ENCODE measurements around the gene PRKG1. TPM values are rescaled to one million over a fixed set of nuclear protein-coding genes. Genes with fewer than 3 reads are reported as not detected.

PRKG1 gene
- total RNA-seq, 1 experiment from 2014 or later = 10.4 TPM

- H3K23me2 ChIP-seq (ENCODE audit: insufficient read length, low read depth, low read length, poor library complexity, severe bottlenecking) = no peaks in the 10 kb centered on the region
Measured at GRCh38 chr10:52257692-52258075, 1183.4 kb downstream of the PRKG1 start.

More at GRCh38 chr10:52257692-52258075, 1183.4 kb downstream of the PRKG1 start:
- H3K9ac ChIP-seq (ENCODE audit: extremely low read depth, insufficient read length, low read length) = no peak overlapping the region
- Mint-ChIP-seq H3K27ac (no peak overlapping the region), H3K9me3 (no peaks in the 10 kb centered on the region), H3K4me3 (no peak overlapping the region), H3K4me1 (peaks cover 6 to 8% of the 10 kb centered on the region in 2 experiments), H3K36me3 (ENCODE audit: insufficient read depth in 1 of 3, low read depth in 3 of 3) (no peaks in the 10 kb centered on the region), H3K27me3 (ENCODE audit: low read depth) (no peaks in the 10 kb centered on the region)
- H2BK20ac ChIP-seq (ENCODE audit: low read depth, low read length, poor library complexity, severe bottlenecking) = no peak overlapping the region
- no peak for DNase-seq
- no peak overlapping the region for H2AFZ ChIP-seq (ENCODE audit: low read length)
- H3K4me2 ChIP-seq (ENCODE audit: insufficient read depth, insufficient read length, low read length) = no peak overlapping the region
- no CpG with 5 or more reads among the region's 1 CpG for WGBS (ENCODE audit: extremely low coverage, insufficient read length, low lambda C conversion rate)
- H3K27ac ChIP-seq (ENCODE audit: insufficient read length, low read depth, low read length) = no peak overlapping the region
- no peak overlapping the region for H2BK15ac ChIP-seq (ENCODE audit: low read depth, low read length)
- peaks cover 3% of the 10 kb centered on the region; the same call in 1 of the 2 replicates for H3K4me1 ChIP-seq (ENCODE audit: insufficient read depth, low read length)
- no peak overlapping the region for H4K91ac ChIP-seq (ENCODE audit: insufficient read length, low read depth, low read length)
- H3K18ac ChIP-seq (ENCODE audit: insufficient read length, low read depth, low read length) = no peak overlapping the region
- H4K5ac ChIP-seq (ENCODE audit: insufficient read length, low read depth, low read length) = no peak overlapping the region
- TF ChIP-seq, protein P1, sequence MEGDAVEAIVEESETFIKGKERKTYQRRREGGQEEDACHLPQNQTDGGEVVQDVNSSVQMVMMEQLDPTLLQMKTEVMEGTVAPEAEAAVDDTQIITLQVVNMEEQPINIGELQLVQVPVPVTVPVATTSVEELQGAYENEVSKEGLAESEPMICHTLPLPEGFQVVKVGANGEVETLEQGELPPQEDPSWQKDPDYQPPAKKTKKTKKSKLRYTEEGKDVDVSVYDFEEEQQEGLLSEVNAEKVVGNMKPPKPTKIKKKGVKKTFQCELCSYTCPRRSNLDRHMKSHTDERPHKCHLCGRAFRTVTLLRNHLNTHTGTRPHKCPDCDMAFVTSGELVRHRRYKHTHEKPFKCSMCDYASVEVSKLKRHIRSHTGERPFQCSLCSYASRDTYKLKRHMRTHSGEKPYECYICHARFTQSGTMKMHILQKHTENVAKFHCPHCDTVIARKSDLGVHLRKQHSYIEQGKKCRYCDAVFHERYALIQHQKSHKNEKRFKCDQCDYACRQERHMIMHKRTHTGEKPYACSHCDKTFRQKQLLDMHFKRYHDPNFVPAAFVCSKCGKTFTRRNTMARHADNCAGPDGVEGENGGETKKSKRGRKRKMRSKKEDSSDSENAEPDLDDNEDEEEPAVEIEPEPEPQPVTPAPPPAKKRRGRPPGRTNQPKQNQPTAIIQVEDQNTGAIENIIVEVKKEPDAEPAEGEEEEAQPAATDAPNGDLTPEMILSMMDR (conservative IDR thresholded peaks at IDR 0.05) = no peak
- no peak overlapping the region for H3K23ac ChIP-seq (ENCODE audit: insufficient read length, low read depth, low read length)
- no peak overlapping the region for H3K14ac ChIP-seq (ENCODE audit: insufficient read depth, low read length)
- no peaks in the 10 kb centered on the region for H3K9me3 ChIP-seq (ENCODE audit: control insufficient read depth, low read depth, low read length)
- H3K79me1 ChIP-seq (ENCODE audit: insufficient read depth, low read depth, low read length, poor library complexity, severe bottlenecking) = no peaks in the 10 kb centered on the region
- H2BK120ac ChIP-seq (ENCODE audit: low read depth, low read length, poor library complexity, severe bottlenecking) = no peak overlapping the region
- no peak overlapping the region for H2AK5ac ChIP-seq (ENCODE audit: insufficient read length, low read length)
- H3K56ac ChIP-seq (ENCODE audit: insufficient read length, low read depth, low read length) = no peak overlapping the region
- H3K27me3 ChIP-seq (ENCODE audit: insufficient read depth, low read length) = no peaks in the 10 kb centered on the region
- H3T11ph ChIP-seq (ENCODE audit: low read length) = no peak overlapping the region
- H4K8ac ChIP-seq (replicated peaks; ENCODE audit: insufficient read length, low read depth, low read length) = no peak overlapping the region
- H2BK5ac ChIP-seq (ENCODE audit: insufficient read length, low read length) = no peak overlapping the region
- H3K4ac ChIP-seq (ENCODE audit: low read depth, low read length) = no peak overlapping the region
- no peaks in the 10 kb centered on the region for H3K79me2 ChIP-seq (ENCODE audit: insufficient read depth, low read length)
- no peak overlapping the region for H2BK12ac ChIP-seq (ENCODE audit: insufficient read length, low read depth, low read length)
- no peaks in the 10 kb centered on the region for H4K20me1 ChIP-seq (ENCODE audit: control insufficient read depth, insufficient read depth, insufficient read length)

Data from H9 (cell line).